Heart left ventricle (tissue), 16 donors: ENCODE measurements around the gene NID2. TPM values are rescaled to one million over a fixed set of nuclear protein-coding genes. Genes with fewer than 3 reads are reported as not detected.

ENCODE experiments used
- ATAC-seq, 4 donors: fragments of 200-7000 bp; cut with Tn5 transposase; one replicate each; pipeline ENCODE4 v1.9.1; 2020 to 2022; ENCODE audit warnings: moderate library complexity in 4 of 4, mild to moderate bottlenecking in 3 of 4, moderate number of reproducible peaks in 1 of 4
- DNase-seq, 5 donors: peaks; one replicate each; pipeline ENCODE4 v3.0.0-alpha.2; 2020
- H3K27ac ChIP-seq, 12 donors: fragments of 200-600 bp; sonication (generic) in 4 of 12; one replicate each; pipeline versions ENCODE4 v1.5.0 to v1.8.0; 2016 to 2022; ENCODE audit warnings: mild to moderate bottlenecking in 2 of 12
- H3K27me3 ChIP-seq, 9 donors: fragments of 200-600 bp; sonication (generic) in 2 of 9; one replicate each; pipeline versions ENCODE4 v1.5.1 to v1.8.0; 2016 to 2022; ENCODE audit warnings: mild to moderate bottlenecking in 3 of 9
- H3K36me3 ChIP-seq, 9 donors: fragments of 200-600 bp; sonication (generic) in 2 of 9; one replicate each; pipeline versions ENCODE4 v1.5.0 to v1.8.0; 2018 to 2022; ENCODE audit warnings: mild to moderate bottlenecking in 2 of 9
- H3K4me1 ChIP-seq, 12 donors: fragments of 200-600 bp; sonication (generic) in 4 of 12; one replicate each; pipeline versions ENCODE4 v1.5.0 to v1.8.0; 2016 to 2022; ENCODE audit warnings: mild to moderate bottlenecking in 3 of 12
- H3K4me3 ChIP-seq, 12 donors: fragments of 200-600 bp; sonication (generic) in 4 of 12; one replicate each; pipeline versions ENCODE4 v1.5.0 to v1.8.0; 2017 to 2022; ENCODE audit warnings: mild to moderate bottlenecking in 9 of 12, moderate library complexity in 4 of 12
- H3K9me3 ChIP-seq, 12 donors: fragments of 200-600 bp; sonication (generic) in 4 of 12; one replicate each; pipeline versions ENCODE4 v1.5.0 to v1.8.0; 2016 to 2022; ENCODE audit warnings: mild to moderate bottlenecking in 1 of 12
- POLR2A ChIP-seq, 2 donors: fragments of 450-650 bp; IDR thresholded peaks; one replicate each; pipeline ENCODE4 v1.6.1; 2017; ENCODE audit warnings: antibody characterized with exemption in 2 of 2, mild to moderate bottlenecking in 2 of 2, moderate library complexity in 2 of 2
- WGBS, 4 donors: extraction: QIAGEN DNeasy Blood & Tissue Kit in 2 of 4; methylation state at CpG; one replicate each; pipeline versions ENCODE4 v1.1.5 to v1.1.7; 2013 to 2018; 5-methylcytosine and 5-hydroxymethylcytosine counted together
- intact Hi-C, 10 donors: fragments of 100-400 bp; cut with DNase I; formaldehyde crosslinking; loops; one replicate each; pipeline versions ENCODE4 v1.11.1 to v1.14.2; 2022
- polyA plus RNA-seq, 2 donors: library from polyadenylated mRNA; stranded (reverse); fragments of 200-250 nt; gene quantifications; one replicate each; pipeline ENCODE4 v1.2.3, GENCODE V29; 2013
- total RNA-seq, 9 donors: library from RNA; depleted of rRNA in 2 of 9; stranded (reverse); fragments of >200 nt in 2 of 9; fragmentation: NEBNext Ultra II Directional in 3 of 9; extraction: Animal tissue kit (Norgen Biotek cat#: 25700) in 3 of 9; gene quantifications; one replicate each; pipeline versions ENCODE4 v1.1.0 to v1.2.4, GENCODE V29; 2016 to 2023
- TF ChIP-seq, protein P1 (sequence below), 12 donors: fragments of 200-600 bp; sonication (generic) in 4 of 12; IDR thresholded peaks; one replicate each; pipeline versions ENCODE4 v1.5.0 to v1.8.0; 2018 to 2022; ENCODE audit warnings: antibody characterized with exemption in 12 of 12, mild to moderate bottlenecking in 5 of 12
- donor health status: ischemic (EF 13 %, LVEDD 7.1; RV severe dilation, severe dysfunction).
- donor health status: healthy with polysubstance abuse.
- donor health status: DM: no; HTN: yes; CAD: no.
- donor health status: DM: no; HTN: no; CAD: no.
- donor health status: ischemic (EF 25% LVEDD 6.9; RV normal size, moderate dysfunction).
- donor health status: ischemic (EF 25% LVEDD 5.7; RV mildly dilated, moderate dysfunction).
- donor health status: healthy.
- donor health status: DM: yes; HTN: yes; CAD: no.
- donor health status: ischemic (EF 35%, LVEDD 5.7; RV mildly dilated, moderate dysfunction).
- donor health status: nonischemic (EF 11% LVEDD 7.7; RV severe dilation, severe dysfunction).
- donor health status: DM: yes; HTN: yes; CAD: no.
- donor health status: PGD.
- donor health status: ischemic (EF 29% LVEDD 5.4; RV normal size, mild dysfunction).
- donor health status: nonischemic (EF 23%, LVEDD 6.1; RV moderate dilation, normal function).

NID2 gene
- total and polyA plus RNA-seq, 11 donors = 17.3 to 77.4 (median 40.6) TPM

DNA sequence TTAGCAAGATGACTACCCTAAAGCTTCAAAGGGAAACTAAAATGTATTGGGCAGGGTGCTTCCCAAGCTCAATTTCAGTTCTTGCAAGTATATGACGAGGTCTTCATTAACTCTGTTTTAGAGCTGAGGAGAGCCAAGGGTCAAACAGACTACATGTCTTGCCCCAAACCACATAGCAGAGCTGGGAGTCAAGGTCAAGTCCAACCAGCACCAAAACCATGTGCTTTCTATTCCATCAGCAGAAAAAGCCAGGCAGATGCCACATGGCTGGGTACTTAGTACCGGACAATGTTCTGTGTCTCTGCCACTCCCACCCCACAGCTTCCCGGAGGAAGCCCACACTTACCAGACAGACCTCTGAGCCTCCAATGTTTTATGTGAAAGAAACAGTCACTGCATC lies 17.6 kb downstream of the NID2 start:
- peak overlapping the region in 4 of 12 donors; percentile 3 to 27 (median 14) for H3K4me3 ChIP-seq
- no peak for TF ChIP-seq POLR2A (IDR thresholded peaks at IDR 0.05)
- TF ChIP-seq, protein P1, sequence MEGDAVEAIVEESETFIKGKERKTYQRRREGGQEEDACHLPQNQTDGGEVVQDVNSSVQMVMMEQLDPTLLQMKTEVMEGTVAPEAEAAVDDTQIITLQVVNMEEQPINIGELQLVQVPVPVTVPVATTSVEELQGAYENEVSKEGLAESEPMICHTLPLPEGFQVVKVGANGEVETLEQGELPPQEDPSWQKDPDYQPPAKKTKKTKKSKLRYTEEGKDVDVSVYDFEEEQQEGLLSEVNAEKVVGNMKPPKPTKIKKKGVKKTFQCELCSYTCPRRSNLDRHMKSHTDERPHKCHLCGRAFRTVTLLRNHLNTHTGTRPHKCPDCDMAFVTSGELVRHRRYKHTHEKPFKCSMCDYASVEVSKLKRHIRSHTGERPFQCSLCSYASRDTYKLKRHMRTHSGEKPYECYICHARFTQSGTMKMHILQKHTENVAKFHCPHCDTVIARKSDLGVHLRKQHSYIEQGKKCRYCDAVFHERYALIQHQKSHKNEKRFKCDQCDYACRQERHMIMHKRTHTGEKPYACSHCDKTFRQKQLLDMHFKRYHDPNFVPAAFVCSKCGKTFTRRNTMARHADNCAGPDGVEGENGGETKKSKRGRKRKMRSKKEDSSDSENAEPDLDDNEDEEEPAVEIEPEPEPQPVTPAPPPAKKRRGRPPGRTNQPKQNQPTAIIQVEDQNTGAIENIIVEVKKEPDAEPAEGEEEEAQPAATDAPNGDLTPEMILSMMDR (IDR thresholded peaks at IDR 0.05) = no peak
- intact Hi-C loops = no loop called here
- H3K27ac ChIP-seq = peak overlapping the region in 11 of 12 donors; percentile 18 to 79 (median 76)
- DNase-seq = no peak
- H3K27me3 ChIP-seq = no peaks in the 10 kb centered on the region
- ATAC-seq = no peak
- H3K9me3 ChIP-seq = no peaks in the 10 kb centered on the region
- peaks cover 8 to 99% (median 88%) of the 10 kb centered on the region in 12 donors for H3K4me1 ChIP-seq
- peaks cover 0 to 34% (median 0%) of the 10 kb centered on the region in 9 donors for H3K36me3 ChIP-seq
- 29 to 43% (median 39%) methylated on average over 3 of the region's 3 CpGs for WGBS, 4 donors

DNA sequence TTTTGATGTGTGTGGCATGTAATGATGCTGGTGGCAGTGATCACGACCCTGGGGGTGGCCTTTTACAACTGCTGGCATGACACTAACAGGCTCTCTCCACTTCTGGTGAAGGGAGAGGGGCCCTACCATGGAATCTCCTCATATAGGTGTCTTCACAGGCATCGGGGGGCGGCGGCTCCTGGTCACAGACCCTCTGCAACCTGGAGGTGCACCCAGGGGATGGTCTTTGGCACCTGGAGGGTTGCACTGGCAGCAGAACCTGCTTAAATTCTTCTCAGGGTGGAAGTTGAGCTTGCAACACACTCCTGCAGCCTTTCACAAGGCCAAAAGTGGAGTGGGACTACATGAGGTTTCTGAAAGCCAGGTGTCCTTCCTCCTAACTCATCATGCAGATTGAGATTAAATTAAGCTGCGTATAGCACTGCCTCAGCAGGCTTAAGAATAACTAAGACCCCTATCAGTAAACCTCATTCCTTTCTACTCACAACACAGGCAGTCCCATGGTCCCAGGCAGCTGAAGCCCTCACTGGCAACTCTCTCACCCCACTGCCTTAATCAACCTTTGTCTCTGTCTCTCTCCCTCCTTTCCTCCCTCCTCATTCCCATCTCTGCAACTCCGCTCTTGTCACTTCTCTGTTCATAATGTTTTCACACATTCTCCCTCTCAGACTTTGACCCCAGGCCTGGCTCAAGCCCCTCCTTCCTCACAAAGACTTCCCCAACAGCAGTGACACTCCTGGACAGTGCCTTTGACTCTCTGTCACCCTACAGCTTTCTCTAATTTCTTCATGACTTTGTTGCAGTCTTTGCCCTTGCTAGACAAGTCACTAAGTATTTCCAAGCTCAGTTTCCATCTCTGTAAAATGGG lies 18.9 kb downstream of the NID2 start:
- no peak for ATAC-seq
- WGBS, 4 donors = 57 to 74% (median 71%) methylated on average over 4 to 6 of the region's 6 CpGs
- intact Hi-C loops = loop anchor here in 1 of 10 donors (5.0 kb wide), 1 partner anchor 38 kb away; no protein-coding TSS in a partner anchor
- H3K36me3 ChIP-seq = peaks cover 0 to 24% (median 0%) of the 10 kb centered on the region in 9 donors
- peaks cover 8 to 100% (median 95%) of the 10 kb centered on the region in 12 donors for H3K4me1 ChIP-seq
- TF ChIP-seq POLR2A (IDR thresholded peaks at IDR 0.05) = no peak
- TF ChIP-seq, protein P1 (IDR thresholded peaks at IDR 0.05) = no peak
- H3K27me3 ChIP-seq = no peaks in the 10 kb centered on the region
- DNase-seq = no peak
- H3K4me3 ChIP-seq = no peak overlapping the region
- H3K9me3 ChIP-seq = no peaks in the 10 kb centered on the region
- peak overlapping the region in 8 of 12 donors; percentile 14 to 79 (median 74) for H3K27ac ChIP-seq

DNA sequence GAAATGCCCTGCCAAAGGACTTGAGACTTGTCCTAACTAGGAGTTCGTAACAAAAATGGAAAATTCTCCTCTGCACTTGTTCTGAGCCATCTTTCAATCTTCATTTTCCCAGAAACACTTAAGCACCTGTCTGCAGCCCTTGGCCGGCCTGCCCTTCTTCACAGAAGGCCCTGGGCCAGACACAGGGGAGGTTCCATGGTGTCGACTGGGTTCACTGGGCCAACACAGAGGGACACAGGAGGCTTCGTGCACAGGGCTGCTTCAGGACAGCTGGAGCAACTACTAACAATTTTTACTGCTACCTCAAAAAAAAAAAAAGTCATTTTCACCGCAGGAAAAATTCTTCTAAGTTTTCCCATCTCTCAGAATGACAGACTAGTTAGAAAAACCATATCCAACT lies 19.6 kb downstream of the NID2 start:
- peaks cover 0 to 18% (median 0%) of the 10 kb centered on the region in 9 donors for H3K36me3 ChIP-seq
- no peak for TF ChIP-seq POLR2A (IDR thresholded peaks at IDR 0.05)
- TF ChIP-seq, protein P1 (IDR thresholded peaks at IDR 0.05) = no peak
- ATAC-seq = no peak
- peaks cover 8 to 98% (median 92%) of the 10 kb centered on the region in 12 donors for H3K4me1 ChIP-seq
- H3K9me3 ChIP-seq = no peaks in the 10 kb centered on the region
- H3K27ac ChIP-seq = peak overlapping the region in 9 of 12 donors; percentile 14 to 82 (median 70)
- H3K4me3 ChIP-seq = no peak overlapping the region
- no peak for DNase-seq
- intact Hi-C loops = loop anchor here in 1 of 10 donors (5.0 kb wide), 1 partner anchor 37 kb away; no protein-coding TSS in a partner anchor
- no peaks in the 10 kb centered on the region for H3K27me3 ChIP-seq
- 46 to 56% (median 50%) methylated on average over 5 of the region's 5 CpGs for WGBS, 4 donors

DNA sequence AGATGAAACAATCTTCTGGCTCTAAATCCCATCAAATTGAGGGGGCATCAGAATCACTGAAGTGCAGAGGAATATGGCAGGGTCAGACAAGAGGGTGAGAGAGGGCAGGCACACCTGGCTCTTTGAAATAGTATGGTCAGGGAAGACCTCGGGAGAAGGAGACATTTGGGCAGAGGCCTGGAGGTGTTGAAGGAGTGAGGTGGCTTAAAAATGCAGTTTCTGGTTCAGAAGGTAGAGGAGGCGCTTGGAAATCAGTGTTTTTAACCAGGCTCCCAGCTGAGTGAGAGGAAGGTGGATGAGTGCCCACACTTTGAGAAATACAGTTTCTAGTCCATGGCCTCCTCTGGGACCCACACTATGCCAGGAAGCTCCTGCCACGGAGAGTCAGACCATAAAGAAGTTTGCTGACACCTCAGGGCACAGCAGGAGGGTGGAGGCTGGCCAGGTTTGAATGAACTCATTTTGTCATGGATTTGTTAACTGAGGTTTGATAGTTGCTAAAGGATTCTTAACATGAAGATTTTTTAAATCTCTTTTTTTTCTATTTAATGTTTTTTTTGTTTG lies 20.1 kb downstream of the NID2 start:
- Histone ChIP-seq H3K27ac (peak overlapping the region in 9 of 12 donors; percentile 25 to 82 (median 70)), H3K4me3 (no peak overlapping the region), H3K9me3 (no peaks in the 10 kb centered on the region), H3K36me3 (peaks cover 0 to 13% (median 0%) of the 10 kb centered on the region in 9 donors), H3K27me3 (no peaks in the 10 kb centered on the region), H3K4me1 (peaks cover 8 to 96% (median 91%) of the 10 kb centered on the region in 12 donors)
- ATAC-seq (peak in 1 of 4 donors; percentile 14), DNase-seq (peak in 2 of 5 donors; percentile 42 to 46)
- 48 to 56% (median 53%) methylated on average over 3 of the region's 3 CpGs for whole genome bisulfite sequencing, 4 donors
- intact Hi-C loops = loop anchor here in 1 of 10 donors (5.0 kb wide), 1 partner anchor 36 kb away; no protein-coding TSS in a partner anchor
- TF ChIP-seq POLR2A (IDR thresholded peaks at IDR 0.05) = no peak
- TF ChIP-seq, protein P1 (IDR thresholded peaks at IDR 0.05) = no peak
